SH-SY5Y (cell line): ENCODE data around the gene ZNF74.

Experiments
- GATA2 ChIP-seq: IDR thresholded peaks from 2 replicates; pipeline ENCODE4 v1.6.1; 2011; ENCODE audit warnings: mild to moderate bottlenecking, low read depth, low read length
- GATA3 ChIP-seq: IDR thresholded peaks from 2 replicates; pipeline ENCODE4 v1.6.1; 2011; ENCODE audit warnings: low read depth, mild to moderate bottlenecking, low read length, moderate library complexity

DNA sequence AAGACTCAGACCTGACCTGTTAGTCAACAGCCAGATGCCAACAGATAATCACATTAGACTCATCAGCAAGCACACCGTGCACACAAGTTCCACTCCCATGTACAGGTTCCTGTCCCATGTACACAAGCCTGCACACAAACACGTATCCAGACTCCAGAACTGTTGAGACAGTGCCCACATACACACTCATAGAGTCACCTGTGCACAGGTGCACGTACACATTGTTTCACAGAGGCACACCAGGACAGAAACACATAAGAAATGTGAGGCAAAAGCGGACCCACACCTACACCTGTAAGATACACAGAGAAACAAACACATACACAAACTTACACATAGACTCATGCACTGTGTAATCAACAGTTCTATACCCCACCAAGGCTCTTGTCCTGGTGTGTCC lies 2.7 kb upstream of the ZNF74 start:
- no peak for TF ChIP-seq GATA2
- TF ChIP-seq GATA3: no peak
